Measurements from ENCODE around the gene ADAMTS13. TPM values are rescaled to one million over a fixed set of nuclear protein-coding genes. Genes with fewer than 3 reads are reported as not detected.
A peak's percentile ranks its signal among the peaks of the same experiment; 100 is the strongest.

ADAMTS13 gene
- total RNA-seq, 4 donors from 2014 or later = 4.4 to 13.2 (median 5.7) TPM

- H3K4me1 ChIP-seq = peaks cover 0 to 22% (median 3%) of the 10 kb centered on the region in 4 donors
- no peaks in the 10 kb centered on the region for H3K9me3 ChIP-seq
- TF ChIP-seq POLR2A (IDR thresholded peaks at IDR 0.05) = no peak
- TF ChIP-seq CTCF (IDR thresholded peaks at IDR 0.05) = peak in 4 of 6 experiments; percentile 13 to 36 (median 30)
- H3K4me3 ChIP-seq = no peak overlapping the region
- DNase-seq = no peak
- peaks cover 0 to 17% (median 0%) of the 10 kb centered on the region in 3 donors for H3K36me3 ChIP-seq
- H3K27ac ChIP-seq = no peak overlapping the region
- no peaks in the 10 kb centered on the region for H3K27me3 ChIP-seq
Measured at GRCh38 chr9:133463234-133463863, 41.2 kb downstream of the ADAMTS13 start.

GRCh38 chr9:133463864-133464615 is 41.9 kb downstream of the ADAMTS13 start:
- H3K27ac ChIP-seq = no peak overlapping the region
- no peaks in the 10 kb centered on the region for H3K9me3 ChIP-seq
- no peak overlapping the region for H3K4me3 ChIP-seq
- H3K4me1 ChIP-seq = peaks cover 0 to 18% (median 2%) of the 10 kb centered on the region in 4 donors
- no peak for DNase-seq
- H3K27me3 ChIP-seq = no peaks in the 10 kb centered on the region
- TF ChIP-seq POLR2A (IDR thresholded peaks at IDR 0.05) (no peak), CTCF (IDR thresholded peaks at IDR 0.05) (no peak)
- peaks cover 0 to 23% (median 0%) of the 10 kb centered on the region in 3 donors for H3K36me3 ChIP-seq

- no peaks in the 10 kb centered on the region for H3K9me3 ChIP-seq
- TF ChIP-seq CTCF (IDR thresholded peaks at IDR 0.05) (no peak), POLR2A (IDR thresholded peaks at IDR 0.05) (no peak)
- no peak overlapping the region for H3K4me3 ChIP-seq
- peaks cover 0 to 18% (median 0%) of the 10 kb centered on the region in 4 donors for H3K4me1 ChIP-seq
- DNase-seq = no peak
- peaks cover 0 to 24% (median 0%) of the 10 kb centered on the region in 3 donors for H3K36me3 ChIP-seq
- no peak overlapping the region for H3K27ac ChIP-seq
- no peaks in the 10 kb centered on the region for H3K27me3 ChIP-seq
Measured at GRCh38 chr9:133464638-133465037, 42.5 kb downstream of the ADAMTS13 start.

GRCh38 chr9:133465984-133466383 is 43.8 kb downstream of the ADAMTS13 start:
- no peaks in the 10 kb centered on the region for H3K9me3 ChIP-seq
- no peak overlapping the region for H3K27ac ChIP-seq
- H3K4me1 ChIP-seq = peaks cover 0 to 23% (median 0%) of the 10 kb centered on the region in 4 donors
- TF ChIP-seq POLR2A (IDR thresholded peaks at IDR 0.05) (no peak), CTCF (IDR thresholded peaks at IDR 0.05) (no peak)
- H3K36me3 ChIP-seq = peaks cover 0 to 24% (median 0%) of the 10 kb centered on the region in 3 donors
- no peak for DNase-seq
- H3K27me3 ChIP-seq = no peaks in the 10 kb centered on the region
- no peak overlapping the region for H3K4me3 ChIP-seq

- H3K9me3 ChIP-seq = no peaks in the 10 kb centered on the region
- peaks cover 0 to 24% (median 0%) of the 10 kb centered on the region in 3 donors for H3K36me3 ChIP-seq
- H3K27me3 ChIP-seq = no peaks in the 10 kb centered on the region
- H3K4me3 ChIP-seq = no peak overlapping the region
- no peak overlapping the region for H3K27ac ChIP-seq
- TF ChIP-seq POLR2A (IDR thresholded peaks at IDR 0.05) (no peak), CTCF (IDR thresholded peaks at IDR 0.05) (no peak)
- peaks cover 0 to 16% (median 0%) of the 10 kb centered on the region in 4 donors for H3K4me1 ChIP-seq
- no peak for DNase-seq
Measured at GRCh38 chr9:133467101-133467500, 44.9 kb downstream of the ADAMTS13 start.

Data from Peyer's patch (tissue), 4 donors.